ENCODE measurements around the gene FXYD6. TPM values are rescaled to one million over a fixed set of nuclear protein-coding genes. Genes with fewer than 3 reads are reported as not detected.

The FXYD6 gene
- total and polyA plus RNA-seq, 3 donors from 2014 or later, result 186 to 439 (median 191) TPM

- Histone ChIP-seq H3K4me1 (peaks cover 52% of the 10 kb centered on the region), H3K27ac (no peak overlapping the region), H3K27me3 (no peaks in the 10 kb centered on the region), H3K4me3 (no peak overlapping the region), H3K9me3 (no peaks in the 10 kb centered on the region), H3K36me3 (ENCODE audit: low read depth, missing control alignments) (no peaks in the 10 kb centered on the region)
- TF ChIP-seq POLR2A (IDR thresholded peaks at IDR 0.05) (no peak), CTCF (IDR thresholded peaks at IDR 0.05) (no peak)
- peak; percentile 12 for DNase-seq
- WGBS, 2 donors, result 79 to 84% methylated on average over 14 of the region's 14 CpGs
- intact Hi-C loops (cut with DNase I; ENCODE audit: low total_unique reads), result no loop called here
Measured at GRCh38 chr11:117830072-117830471, 46.4 kb downstream of the FXYD6 start.

- H3K4me1 ChIP-seq, result peaks cover 59% of the 10 kb centered on the region
- H3K36me3 ChIP-seq (ENCODE audit: low read depth, missing control alignments), result no peaks in the 10 kb centered on the region
- 56 to 60% methylated on average over 4 to 7 of the region's 7 CpGs for WGBS, 2 donors
- no peak for TF ChIP-seq CTCF (IDR thresholded peaks at IDR 0.05)
- TF ChIP-seq POLR2A (IDR thresholded peaks at IDR 0.05), result no peak
- intact Hi-C loops (cut with DNase I; ENCODE audit: low total_unique reads), result no loop called here
- no peaks in the 10 kb centered on the region for H3K27me3 ChIP-seq
- peak overlapping the region in 1 of 2 donors; percentile 53 for H3K27ac ChIP-seq
- H3K4me3 ChIP-seq, result no peak overlapping the region
- peak; percentile 19 for DNase-seq
- no peaks in the 10 kb centered on the region for H3K9me3 ChIP-seq
Measured at GRCh38 chr11:117829369-117829725, 47.1 kb downstream of the FXYD6 start.

GRCh38 chr11:117828611-117829368 is 47.7 kb downstream of the FXYD6 start:
- H3K4me3 ChIP-seq, result no peak overlapping the region
- peak overlapping the region in 1 of 2 donors; percentile 53 for H3K27ac ChIP-seq
- H3K36me3 ChIP-seq (ENCODE audit: low read depth, missing control alignments), result no peaks in the 10 kb centered on the region
- 29 to 63% methylated on average over 3 to 16 of the region's 16 CpGs for WGBS, 2 donors
- no peaks in the 10 kb centered on the region for H3K27me3 ChIP-seq
- TF ChIP-seq CTCF (IDR thresholded peaks at IDR 0.05) (no peak), POLR2A (IDR thresholded peaks at IDR 0.05) (no peak)
- H3K9me3 ChIP-seq, result no peaks in the 10 kb centered on the region
- intact Hi-C loops (cut with DNase I; ENCODE audit: low total_unique reads), result no loop called here
- peak; percentile 20 for DNase-seq
- peaks cover 61% of the 10 kb centered on the region for H3K4me1 ChIP-seq

GRCh38 chr11:117827521-117828511 is 48.6 kb downstream of the FXYD6 start:
- H3K27me3 ChIP-seq, result no peaks in the 10 kb centered on the region
- H3K36me3 ChIP-seq (ENCODE audit: low read depth, missing control alignments), result no peaks in the 10 kb centered on the region
- H3K9me3 ChIP-seq, result no peaks in the 10 kb centered on the region
- no peak overlapping the region for H3K27ac ChIP-seq
- peaks cover 57% of the 10 kb centered on the region for H3K4me1 ChIP-seq
- H3K4me3 ChIP-seq, result no peak overlapping the region
- WGBS, 2 donors, result 76 to 85% methylated on average over 6 to 15 of the region's 15 CpGs
- DNase-seq, result peak; percentile 14
- TF ChIP-seq CTCF (IDR thresholded peaks at IDR 0.05) (no peak), POLR2A (IDR thresholded peaks at IDR 0.05) (no peak)
- intact Hi-C loops (cut with DNase I; ENCODE audit: low total_unique reads), result no loop called here

Data from testis (tissue), 3 donors.